GM21786 (cell line): ENCODE measurements around the gene ESR2.

Experiments
- ATAC-seq: cut with Tn5 transposase; IDR thresholded peaks from one replicate; pipeline ENCODE4 v1.9.1; 2021; ENCODE audit not compliant: unreplicated experiment

The ESR2 gene

DNA sequence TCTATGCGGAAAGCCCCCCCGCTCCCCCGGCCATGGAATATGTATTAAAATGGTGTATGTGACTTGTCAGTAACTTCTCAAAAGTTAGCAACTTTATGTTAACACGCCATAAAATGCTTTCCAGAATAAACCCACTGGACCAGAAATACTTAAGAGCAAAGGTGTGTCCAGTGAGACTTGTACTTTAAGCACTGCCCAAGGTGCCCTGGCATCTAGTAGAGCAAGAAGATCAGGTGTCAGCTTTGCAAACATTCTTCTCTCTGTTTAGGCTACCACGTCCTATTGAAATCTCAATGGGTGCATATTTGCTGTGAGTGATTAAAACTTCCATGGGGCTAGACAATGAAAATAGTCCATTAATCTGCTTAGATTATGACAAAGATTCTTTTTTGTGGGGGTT is 201.2 kb downstream of the ESR2 start:
- ATAC-seq = no peak

GRCh38 chr14:64092338-64092737 is 201.8 kb downstream of the ESR2 start:
- ATAC-seq = no peak

- ATAC-seq = no peak
These were observed 203.0 kb downstream of the ESR2 start for GRCh38 chr14:64091217-64091616.

DNA sequence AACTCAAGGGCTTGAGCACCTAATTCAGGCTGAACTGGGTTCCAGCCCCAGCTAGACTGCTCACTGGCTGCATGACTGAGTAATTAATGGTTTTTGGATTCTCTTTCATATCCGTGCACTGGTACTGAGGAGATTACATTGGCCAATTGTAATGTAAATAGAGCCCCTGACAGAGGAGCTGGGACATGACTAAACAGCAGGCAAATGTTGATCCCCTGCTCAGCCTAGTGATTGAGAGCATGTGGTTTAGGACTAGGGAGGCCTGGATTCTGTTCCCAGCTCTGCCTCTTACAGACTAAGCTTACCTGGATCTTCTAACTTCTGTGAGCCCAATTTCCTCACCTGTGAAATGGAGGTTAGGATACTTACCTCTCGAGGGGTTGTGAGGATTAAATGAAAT is 204.3 kb downstream of the ESR2 start:
- no peak for ATAC-seq

DNA sequence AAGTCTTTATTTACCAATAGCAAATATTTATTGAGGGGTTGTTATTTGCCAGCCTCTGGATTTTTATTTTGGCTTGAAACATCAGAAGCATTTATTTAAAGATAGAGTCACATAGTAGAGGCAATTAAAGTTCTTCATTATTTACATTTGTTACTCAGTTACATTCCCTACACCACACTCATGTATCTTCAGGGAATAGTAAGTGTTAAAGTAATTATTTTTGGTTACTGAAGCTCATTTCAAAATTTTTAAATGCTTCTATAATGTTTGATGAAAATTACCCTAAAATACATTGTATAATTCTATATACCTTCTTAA is 205.6 kb downstream of the ESR2 start:
- no peak for ATAC-seq

- no peak for ATAC-seq
These were observed 211.3 kb downstream of the ESR2 start for GRCh38 chr14:64082837-64083236.

DNA sequence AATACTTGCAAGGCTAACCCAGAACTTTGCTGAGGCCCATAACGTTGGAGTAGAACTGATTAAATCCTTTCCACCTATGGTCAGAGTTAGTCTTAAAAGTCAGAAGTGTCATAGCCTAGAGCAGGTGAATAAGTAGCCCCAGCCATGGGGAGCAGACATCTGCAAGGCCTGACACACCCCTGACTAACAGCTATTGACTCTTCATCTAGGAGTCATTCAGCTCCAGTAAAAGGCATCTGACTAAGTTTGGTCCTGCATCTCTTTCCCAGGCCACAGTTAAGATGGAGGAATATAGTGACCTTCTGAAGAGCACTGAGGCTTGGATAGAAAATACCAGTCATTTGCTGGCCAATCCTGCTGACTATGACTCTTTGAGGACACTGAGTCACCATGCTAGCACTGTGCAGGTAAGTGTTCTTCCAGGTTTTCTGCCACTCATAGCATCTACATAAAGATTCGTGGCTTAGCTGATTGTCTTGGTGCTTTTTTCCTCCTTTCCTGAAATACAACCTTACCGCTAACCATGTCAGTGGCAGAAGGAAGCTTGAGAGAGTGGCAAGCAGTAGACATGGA is 212.9 kb downstream of the ESR2 start:
- no peak for ATAC-seq

DNA sequence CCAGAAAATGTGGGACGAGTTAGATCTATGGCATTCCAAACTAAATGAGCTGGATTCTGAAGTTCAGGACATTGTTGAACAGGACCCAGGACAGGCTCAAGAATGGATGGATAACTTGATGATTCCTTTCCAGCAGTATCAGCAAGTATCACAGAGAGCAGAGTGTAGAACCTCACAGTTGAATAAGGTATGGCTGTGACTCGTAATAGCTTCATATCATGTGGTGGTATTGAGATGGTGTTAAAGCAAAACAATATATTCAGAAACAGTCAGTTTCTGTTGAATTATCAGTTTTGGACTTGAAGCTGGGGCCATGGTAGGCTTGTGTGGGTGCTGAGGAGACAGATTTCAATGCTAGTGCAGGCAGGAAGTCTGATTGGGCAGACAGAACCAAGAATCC is 213.7 kb downstream of the ESR2 start:
- ATAC-seq = no peak

GRCh38 chr14:64075613-64076005 is 218.6 kb downstream of the ESR2 start:
- no peak for ATAC-seq

DNA sequence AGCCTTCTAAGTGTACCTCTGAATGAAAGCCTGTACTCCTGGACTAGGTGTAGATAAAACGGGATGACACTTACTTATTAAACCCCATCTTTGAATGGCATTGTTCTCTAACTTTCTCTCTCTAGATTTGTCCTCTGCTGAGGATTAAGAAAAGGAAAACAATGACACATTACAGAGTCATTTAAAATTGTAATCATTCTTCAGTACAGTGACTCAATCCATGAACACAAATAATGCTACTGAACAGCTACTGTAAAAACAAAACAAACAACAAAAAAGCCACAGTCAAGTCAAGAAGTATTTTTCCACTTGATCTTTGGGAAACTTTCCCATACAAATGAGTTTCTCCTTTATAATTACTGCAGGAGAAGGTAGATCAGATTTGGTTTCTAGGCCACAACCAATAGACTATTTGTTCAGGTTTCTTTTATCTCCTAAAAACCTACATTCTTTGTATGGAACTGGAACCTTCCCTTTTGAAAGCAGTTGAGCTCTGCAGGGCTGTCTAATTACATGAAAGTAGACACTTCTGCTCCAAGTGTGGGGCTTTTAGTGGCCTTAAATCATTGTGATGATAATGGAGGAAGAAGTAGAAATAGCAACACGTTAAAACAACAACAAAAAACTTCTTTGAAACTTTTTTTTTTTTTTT is 219.1 kb downstream of the ESR2 start:
- ATAC-seq = no peak

DNA sequence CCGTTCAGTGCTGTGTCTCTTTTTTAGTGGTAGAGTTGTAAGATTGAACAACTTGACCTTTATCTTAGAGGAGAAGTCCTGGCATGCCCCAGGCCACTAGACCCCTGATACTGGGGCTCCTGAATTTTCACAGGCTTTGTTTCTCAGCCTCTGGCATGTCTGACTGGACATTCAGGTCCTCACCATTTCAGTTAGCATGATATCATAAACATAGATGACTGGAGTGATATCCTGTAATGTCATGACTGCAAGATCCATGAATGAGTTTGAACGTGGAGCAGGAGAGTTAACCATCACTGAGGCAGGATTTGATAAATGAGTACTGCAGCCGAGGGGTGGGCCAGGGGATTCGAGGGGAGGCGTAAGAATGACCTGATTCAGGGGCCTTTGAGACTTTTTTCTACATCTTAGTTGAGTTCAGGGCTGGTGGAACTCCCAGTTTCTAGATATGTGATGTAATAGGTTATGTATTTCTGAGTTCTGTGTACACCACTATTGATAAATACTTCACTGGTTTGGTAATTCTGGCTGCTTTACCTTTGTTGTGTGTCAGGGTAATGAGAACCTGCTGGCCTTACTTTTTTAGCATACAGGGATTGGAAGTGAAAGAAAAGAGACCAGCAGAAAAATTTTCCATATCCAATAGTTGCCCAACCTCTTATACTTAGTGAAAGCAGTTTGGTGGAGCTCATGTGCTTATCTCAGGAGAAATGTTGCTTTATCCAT is 224.4 kb downstream of the ESR2 start:
- ATAC-seq = no peak

DNA sequence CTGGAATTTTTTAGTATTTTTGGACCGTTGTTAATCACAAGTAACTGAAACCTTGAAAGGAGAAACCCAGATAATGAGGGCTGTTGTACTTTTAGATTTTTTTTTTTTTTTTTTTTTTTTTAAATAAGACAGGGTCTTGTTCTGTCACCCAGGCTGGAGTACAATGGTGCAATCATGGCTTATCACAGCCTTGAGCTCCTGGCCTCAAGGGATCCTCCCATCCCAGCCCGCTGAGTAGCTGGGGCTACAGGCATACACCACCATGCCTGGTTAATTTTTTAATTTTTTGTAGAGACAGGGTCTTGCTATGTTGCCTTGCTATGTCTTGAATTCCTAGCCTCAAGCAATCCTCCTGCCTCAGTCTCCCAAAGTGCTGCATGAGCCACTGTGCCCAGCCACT is 229.7 kb downstream of the ESR2 start:
- no peak for ATAC-seq

DNA sequence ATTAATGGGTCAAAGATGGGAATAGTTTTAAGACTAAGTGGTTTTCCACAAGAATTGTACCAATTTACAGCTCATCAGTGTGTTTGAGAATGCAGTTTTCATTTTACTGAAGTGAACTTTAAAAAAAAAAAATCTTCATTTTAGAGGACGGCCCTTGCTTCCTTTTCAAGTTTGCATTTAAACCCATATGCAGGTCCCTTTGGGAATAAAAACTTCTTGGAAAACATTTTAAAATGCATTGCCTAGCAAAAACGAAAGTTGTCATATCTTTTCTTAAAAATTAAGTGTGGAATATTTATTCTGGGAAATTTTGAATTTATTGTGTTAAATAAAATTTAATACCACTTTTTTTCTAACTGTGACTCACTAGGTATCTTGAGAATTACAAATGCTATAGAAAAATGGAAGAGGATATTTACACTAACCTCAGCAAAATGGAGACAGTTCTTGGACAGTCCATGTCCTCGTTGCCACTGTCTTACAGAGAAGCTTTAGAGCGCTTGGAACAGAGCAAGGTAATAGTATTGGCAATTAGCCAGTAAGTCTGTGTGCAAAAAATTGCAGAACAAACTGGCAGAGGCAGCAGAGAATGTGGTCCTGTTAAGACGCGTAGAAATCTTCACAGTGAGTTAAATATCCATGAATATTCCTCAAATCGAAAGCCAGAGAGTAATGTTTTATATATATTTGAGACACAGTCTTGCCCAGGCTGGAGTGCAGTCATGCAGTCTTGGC is 231.6 kb downstream of the ESR2 start:
- ATAC-seq = no peak

DNA sequence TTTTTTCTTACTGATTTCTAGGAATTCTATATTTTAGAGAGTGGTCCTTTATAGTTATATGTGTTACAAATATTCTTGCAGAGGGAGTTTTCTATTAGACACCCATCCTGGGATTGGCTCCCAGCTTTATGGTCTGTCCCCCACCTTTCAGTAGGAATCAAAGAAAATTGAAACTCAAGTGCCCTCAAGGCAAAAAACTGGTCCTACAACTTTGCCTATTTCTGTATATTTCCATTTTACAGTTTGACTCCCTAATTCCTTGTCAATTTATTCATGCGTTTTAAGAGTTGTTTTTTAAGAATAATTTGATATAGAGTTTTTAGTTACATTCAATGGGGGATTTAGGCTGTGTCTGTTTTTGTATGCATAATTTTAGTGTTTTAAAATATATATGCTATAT is 232.5 kb downstream of the ESR2 start:
- no peak for ATAC-seq

- ATAC-seq = no peak
These were observed 233.1 kb downstream of the ESR2 start for GRCh38 chr14:64061115-64061514.

DNA sequence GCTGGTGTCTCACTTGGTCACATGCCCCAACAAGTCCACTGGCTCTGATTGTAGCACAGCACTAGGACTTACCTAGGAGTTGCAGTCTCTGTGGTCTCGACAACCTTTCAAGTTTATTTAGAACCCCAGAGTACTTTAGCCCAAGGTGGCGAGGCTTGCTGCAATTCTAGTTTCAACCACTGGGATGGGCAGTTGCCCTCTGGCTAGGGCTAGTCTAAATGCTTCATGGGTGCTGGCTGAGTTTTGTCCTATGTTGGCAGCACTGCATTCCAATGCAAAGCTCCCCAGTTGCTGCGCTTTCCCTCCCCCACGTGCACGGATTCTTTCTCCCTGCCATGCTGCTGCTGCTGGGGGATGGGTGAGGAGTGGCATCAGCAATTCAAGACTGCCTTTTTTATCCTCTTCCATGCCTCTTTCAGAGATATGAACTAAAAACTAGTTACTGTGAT is 233.5 kb downstream of the ESR2 start:
- no peak for ATAC-seq

DNA sequence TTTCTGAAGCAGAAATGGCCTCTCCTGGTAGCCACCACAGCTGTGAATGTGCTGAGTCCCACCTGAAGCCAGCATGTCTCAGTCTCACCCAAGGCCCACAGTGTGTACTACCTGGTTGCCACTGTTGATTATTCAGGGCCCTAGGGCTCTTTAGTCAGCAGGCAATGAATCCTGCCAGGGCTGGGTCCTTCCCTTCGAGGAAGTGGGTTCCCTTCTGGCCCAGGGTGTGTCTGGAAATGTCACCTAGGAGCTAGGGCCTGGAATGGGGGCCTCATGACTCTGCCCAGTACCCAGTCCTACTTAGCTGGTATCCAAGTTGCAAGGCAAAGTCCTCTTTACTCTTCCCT is 234.0 kb downstream of the ESR2 start:
- ATAC-seq = no peak

GRCh38 chr14:64059454-64060198 is 234.5 kb downstream of the ESR2 start:
- no peak for ATAC-seq

DNA sequence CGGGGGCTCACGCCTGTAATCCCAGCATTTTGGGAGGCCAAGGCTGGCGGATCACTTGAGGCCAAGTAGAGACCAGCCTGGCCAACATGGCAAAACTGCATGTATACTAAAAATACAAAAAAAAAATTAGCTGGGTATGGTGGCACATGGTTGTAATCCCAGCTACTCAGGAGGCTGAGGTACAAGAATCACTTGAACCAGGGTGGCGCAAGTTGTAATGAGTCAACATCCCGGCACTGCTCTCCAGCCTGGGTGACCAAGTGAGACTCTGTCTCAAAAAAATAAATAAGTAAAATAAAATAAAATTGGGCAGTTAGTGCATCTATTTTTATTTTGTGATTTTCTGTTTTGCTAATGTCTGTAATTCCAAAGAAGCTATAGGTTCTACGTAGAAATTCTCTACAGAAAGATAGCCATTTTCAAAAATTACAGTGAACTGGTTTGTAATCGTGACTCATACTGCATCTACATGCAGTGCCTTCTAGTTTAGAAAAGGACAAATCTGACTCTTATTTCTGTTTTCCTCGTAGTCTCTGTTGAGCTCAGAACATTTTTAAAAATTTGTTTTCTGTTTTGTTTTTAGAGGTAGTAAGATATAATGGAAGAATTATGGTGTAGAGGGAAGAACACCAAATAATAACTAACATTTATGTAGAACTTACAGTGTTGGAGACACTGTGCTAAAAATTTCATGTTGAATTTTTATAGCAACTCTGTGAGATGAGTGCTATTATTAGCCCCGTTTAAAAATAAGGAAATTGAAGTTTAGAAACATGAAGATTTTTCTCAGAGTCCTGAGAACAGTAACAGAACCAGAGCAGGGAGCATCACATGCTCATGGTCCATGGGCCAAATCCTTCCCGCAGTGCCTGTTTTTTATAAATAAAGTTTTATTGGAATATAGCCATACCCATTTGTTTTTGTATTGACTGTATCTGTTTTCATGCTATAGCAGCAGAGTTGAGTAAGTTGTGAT is 240.2 kb downstream of the ESR2 start:
- no peak for ATAC-seq
